NK-92 (cell line): Measurements from ENCODE around the gene DDC.

Experiments
- DNase-seq: peaks from one replicate; lab custom pipeline; 2025; ENCODE audit not compliant: unreplicated experiment; lab: John Stamatoyannopoulos, UW

DDC gene

GRCh38 chr7:50418526-50419290, 146.5 kb downstream of the DDC start:
- no peak for DNase-seq

GRCh38 chr7:50418086-50418515, 147.1 kb downstream of the DDC start:
- DNase-seq, result no peak

- DNase-seq, result no peak
Measured at GRCh38 chr7:50416527-50417182, 148.6 kb downstream of the DDC start.

- no peak for DNase-seq
Measured at GRCh38 chr7:50415844-50416364, 149.3 kb downstream of the DDC start.

GRCh38 chr7:50413561-50413960, 151.6 kb downstream of the DDC start:
- no peak for DNase-seq

GRCh38 chr7:50412973-50413372, 152.2 kb downstream of the DDC start:
- no peak for DNase-seq

GRCh38 chr7:50411332-50411731, 153.9 kb downstream of the DDC start:
- no peak for DNase-seq

- DNase-seq, result no peak
Measured at GRCh38 chr7:50409856-50410745, 155.1 kb downstream of the DDC start.
